GM12878 (cell line): ENCODE data around the gene INPP4B. TPM values are rescaled to one million over a fixed set of nuclear protein-coding genes. Genes with fewer than 3 reads are reported as not detected.

Experiments
- ATAC-seq: fragments of 200-7000 bp; cut with Tn5 transposase; 3 replicates; pipeline ENCODE4 v1.9.1; 2020; ENCODE audit warnings: mild to moderate bottlenecking, moderate library complexity
- BruUV-seq: library from RNA; stranded (reverse); fragments of 400-500 nt; replicated peaks from 2 replicates; lab custom pipeline; 2021; lab: Mats Ljungman, UMichigan
- CTCF ChIA-PET: fragments of 300-600 bp; sonication (Branson Sonifier 250); formaldehyde crosslinking; extraction: SDS; loops from one replicate; lab custom pipeline; 2021; ENCODE audit warnings: inconsistent platforms; lab: Yijun Ruan, JAX
- POLR2A ChIA-PET: fragments of 350-600 bp; formaldehyde crosslinking; extraction: SDS; loops from one replicate; lab custom pipeline; 2021; ENCODE audit warnings: inconsistent platforms; lab: Charles Lee
- RAD21 ChIA-PET: fragments of 300-600 bp; sonication (Branson Sonifier 250); formaldehyde crosslinking; loops from one replicate; lab custom pipeline; 2023; ENCODE audit warnings: antibody characterized with exemption; ENCODE audit not compliant: unreplicated experiment; lab: Charles Lee
- SMC1A ChIA-PET: fragments of 300-600 bp; sonication (Branson Sonifier 250); formaldehyde crosslinking; loops from one replicate; lab custom pipeline; 2023; ENCODE audit not compliant: unreplicated experiment, uncharacterized antibody; lab: Charles Lee
- DNase-seq: peaks from one replicate; pipeline ENCODE4 v3.0.0-alpha.2; 2011; ENCODE audit warnings: low read depth, low spot score
- FAIRE-seq: peaks from 3 replicates; lab custom pipeline; 2011; peaks lifted over from hg19 to GRCh38; lab: Jason Lieb, UNC
- H2AFZ ChIP-seq: 2 replicates; pipeline ENCODE4 v1.6.0; 2011; ENCODE audit warnings: low read depth, low read length, control low read depth; ENCODE audit not compliant: control insufficient read depth
- H3K27ac ChIP-seq: 2 replicates; pipeline ENCODE4 v1.5.1; 2011; ENCODE audit warnings: control low read depth; ENCODE audit not compliant: control insufficient read depth, insufficient read depth
- H3K27me3 ChIP-seq, 2 experiments: replicated peaks in 1 of 2; 2 replicates each; pipeline versions ENCODE4 v1.6.0 to v1.6.1; 2011; ENCODE audit warnings: low read length in 1 of 2; ENCODE audit not compliant: control insufficient read depth in 2 of 2, insufficient read depth in 2 of 2
- H3K36me3 ChIP-seq, 2 experiments: 2 replicates each; pipeline ENCODE4 v1.5.1; 2011; ENCODE audit warnings: low read length in 1 of 2; ENCODE audit not compliant: control insufficient read depth in 2 of 2, insufficient read depth in 2 of 2
- H3K4me1 ChIP-seq: 2 replicates; pipeline ENCODE4 v1.6.1; 2011; ENCODE audit warnings: mild to moderate bottlenecking, low read length, moderate library complexity, mixed read lengths; ENCODE audit not compliant: control insufficient read depth, insufficient read depth
- H3K4me2 ChIP-seq: 2 replicates; pipeline ENCODE4 v1.6.0; 2011; ENCODE audit warnings: control low read depth; ENCODE audit not compliant: control insufficient read depth, insufficient read depth
- H3K4me3 ChIP-seq: fragments of 200-600 bp; sonication (generic); 2 replicates; pipeline ENCODE4 v1.5.1; 2016
- H3K79me2 ChIP-seq: 2 replicates; pipeline ENCODE4 v1.6.0; 2011; ENCODE audit warnings: low read length; ENCODE audit not compliant: control insufficient read depth, insufficient read depth
- H3K9ac ChIP-seq: 2 replicates; pipeline ENCODE4 v1.8.0; 2011; ENCODE audit warnings: low read length, control low read depth, mixed read lengths; ENCODE audit not compliant: control insufficient read depth, insufficient read depth
- H3K9me3 ChIP-seq: replicated peaks from 3 replicates; pipeline ENCODE4 v1.5.1; 2011; ENCODE audit warnings: mild to moderate bottlenecking, low read length; ENCODE audit not compliant: control insufficient read depth, insufficient read depth
- H4K20me1 ChIP-seq: 2 replicates; pipeline ENCODE4 v1.6.0; 2011; ENCODE audit not compliant: control insufficient read depth, insufficient read depth
- ATF7 ChIP-seq: fragments of 450-650 bp; IDR thresholded peaks from 2 replicates; pipeline ENCODE4 v1.6.1; 2016; ENCODE audit warnings: low read depth, mild to moderate bottlenecking
- CEBPB ChIP-seq, 2 experiments: fragments of 150-350 bp in 1 of 2; IDR thresholded peaks; 2 replicates each; pipeline ENCODE4 v1.6.1; 2012 to 2014; ENCODE audit warnings: low read depth in 2 of 2, low read length in 2 of 2, borderline replicate concordance in 1 of 2, inconsistent platforms in 1 of 2
- LARP7 ChIP-seq: fragments of 450-650 bp; IDR thresholded peaks from 2 replicates; pipeline ENCODE4 v1.6.1; 2017; ENCODE audit warnings: mild to moderate bottlenecking
- MEF2B ChIP-seq: fragments of 450-650 bp; IDR thresholded peaks from 2 replicates; pipeline ENCODE4 v1.6.1; 2018; ENCODE audit warnings: mild to moderate bottlenecking, moderate library complexity; ENCODE audit not compliant: partially characterized antibody, poor library complexity, severe bottlenecking
- RFX5 ChIP-seq: IDR thresholded peaks from 2 replicates; pipeline ENCODE4 v1.6.1; 2011; ENCODE audit warnings: low read depth, low read length, improper control_type of control experiment
- USF1 ChIP-seq: IDR thresholded peaks from 2 replicates; pipeline ENCODE4 v1.6.1; 2011; ENCODE audit warnings: borderline replicate concordance, low read depth, mild to moderate bottlenecking, moderate library complexity, mixed read lengths, low read length; ENCODE audit not compliant: insufficient read depth; ENCODE audit errors: extremely low read length
- YY1 ChIP-seq: IDR thresholded peaks from 2 replicates; pipeline ENCODE4 v1.6.1; 2011; ENCODE audit warnings: low read depth, mild to moderate bottlenecking, low read length
- ZBED1 ChIP-seq: IDR thresholded peaks from 2 replicates; pipeline ENCODE4 v1.6.1; 2016; ENCODE audit warnings: borderline replicate concordance
- ZBTB33 ChIP-seq: fragments of 450-650 bp; IDR thresholded peaks from 2 replicates; pipeline ENCODE4 v1.6.1; 2017; ENCODE audit warnings: mild to moderate bottlenecking
- ZNF24 ChIP-seq: fragments of 450-650 bp; IDR thresholded peaks from 2 replicates; pipeline ENCODE4 v1.6.1; 2017; ENCODE audit warnings: antibody characterized with exemption, mild to moderate bottlenecking
- WGBS: methylation state at CpG from one replicate; pipeline ENCODE4 v1.1.6; 2016; ENCODE audit warnings: low lambda C conversion rate; ENCODE audit not compliant: insufficient replicate concordance, insufficient coverage; ENCODE audit errors: missing lambda C conversion rate; 5-methylcytosine and 5-hydroxymethylcytosine counted together
- in situ Hi-C: fragments of 300-500 bp; cut with MboI; formaldehyde crosslinking; loops from 9 replicates; pipeline ENCODE4 v1.14.3; 2018; ENCODE audit warnings: mixed read lengths
- intact Hi-C: fragments of 100-400 bp; cut with micrococcal nuclease; formaldehyde crosslinking; loops from one replicate; pipeline ENCODE4 v1.14.2; 2022; ENCODE audit not compliant: unreplicated experiment
- polyA plus RNA-seq, 11 experiments: library from polyadenylated mRNA; depleted of rRNA in 4 of 11; unstranded in 6 of 11; stranded (reverse) in 5 of 11; fragments of >200 nt; fragmentation: Nextera tagmentation in 4 of 11; fragmentation: Illumina TruSeq in 1 of 11; extraction: Ambion mirVana in 4 of 11; extraction: Trizol in 1 of 11; gene quantifications; 1 replicate in 1 of 11; 2 replicates in 10 of 11; pipeline versions ENCODE4 v1.2.1 to v1.2.3, GENCODE V29; 2011 to 2016; ENCODE audit warnings: inconsistent platforms in 2 of 11, missing spikeins in 2 of 11, low read depth in 1 of 11
- total RNA-seq, 4 experiments: library from RNA; depleted of rRNA in 3 of 4; stranded (reverse); fragments of >200 nt in 3 of 4; fragmentation: Illumina TruSeq in 1 of 4; extraction: Trizol in 1 of 4; gene quantifications; 2 replicates each; pipeline versions ENCODE4 v1.2.1 to v1.2.3, GENCODE V29; 2013 to 2021

The INPP4B gene
- total and polyA plus RNA-seq, 10 of the 15 experiments (the other 5 are each of a cell fraction or from before 2014, with no cell fraction given): 0.53 to 11.2 (median 0.95) TPM

GRCh38 chr4:142363686-142364085 lies 482.4 kb downstream of the INPP4B start:
- SMC1A ChIA-PET: interaction anchor here (0.7 to 7.4 kb wide), 10 partner anchors 10 to 203 kb away, joined by 3 to 76 read pairs (median 4); no protein-coding TSS in a partner anchor
- Histone ChIP-seq H3K9ac (no peak overlapping the region), H3K9me3 (no peaks in the 10 kb centered on the region), H3K27me3 (no peaks in the 10 kb centered on the region), H3K4me3 (no peak overlapping the region), H3K36me3 (no peaks in the 10 kb centered on the region), H3K4me1 (no peaks in the 10 kb centered on the region), H4K20me1 (no peaks in the 10 kb centered on the region), H3K4me2 (no peak overlapping the region), H3K27ac (no peak overlapping the region), H2AFZ (no peak overlapping the region), H3K79me2 (no peaks in the 10 kb centered on the region)
- in situ Hi-C loops (no loop called here), intact Hi-C loops (no loop called here)
- RAD21 ChIA-PET: interaction anchor here (1.0 to 2.8 kb wide), 5 partner anchors 8 to 43 kb away, joined by 4 to 9 read pairs (median 4); no protein-coding TSS in a partner anchor
- FAIRE-seq (no peak), ATAC-seq (no peak), DNase-seq (no peak)
- no TSS peak for BruUV-seq
- 0% methylated on average over 1 of the region's 1 CpG for WGBS
- CTCF ChIA-PET: interaction anchor here (0.9 to 8.1 kb wide), 5 partner anchors 9 to 204 kb away, joined by 3 to 68 read pairs (median 4); no protein-coding TSS in a partner anchor
- TF ChIP-seq ZBED1 (no peak), MEF2B (no peak), CEBPB (IDR thresholded peaks at IDR 0.05; ENCODE audit: borderline replicate concordance in 1 of 2, low read depth in 2 of 2, low read length in 2 of 2) (no peak), ZNF24 (no peak), YY1 (no peak), LARP7 (no peak), RFX5 (no peak), USF1 (no peak), ZBTB33 (no peak), ATF7 (no peak)
- POLR2A ChIA-PET: interaction anchor here (1.0 kb wide), 1 partner anchor 10 kb away, joined by 4 read pairs; no protein-coding TSS in a partner anchor
